ENCODE results near the gene BRD9. TPM values are rescaled to one million over a fixed set of nuclear protein-coding genes. Genes with fewer than 3 reads are reported as not detected.

BRD9 gene
- total RNA-seq, 2 donors from 2014 or later = 17.9 to 46.2 TPM

- H3K27ac ChIP-seq = no peak overlapping the region
- intact Hi-C loops (cut with DNase I) = no loop called here
- TF ChIP-seq POLR2AphosphoS5 (IDR thresholded peaks at IDR 0.05) (no peak), POLR2A (IDR thresholded peaks at IDR 0.05) (no peak), CTCF (IDR thresholded peaks at IDR 0.05) (no peak)
- DNase-seq (ENCODE audit: low spot score) = no peak
- WGBS = 86% methylated on average over 15 of the region's 16 CpGs
- H3K9me3 ChIP-seq = no peaks in the 10 kb centered on the region
- peaks cover 5 to 8% of the 10 kb centered on the region in 2 donors for H3K36me3 ChIP-seq
- H3K4me3 ChIP-seq = no peak overlapping the region
- no peaks in the 10 kb centered on the region for H3K4me1 ChIP-seq (replicated peaks)
- H3K27me3 ChIP-seq (replicated peaks; ENCODE audit: insufficient read depth) = no peaks in the 10 kb centered on the region
Measured at GRCh38 chr5:863244-863805, 29.3 kb downstream of the BRD9 start.

GRCh38 chr5:862367-863243 lies 30.0 kb downstream of the BRD9 start:
- no peak overlapping the region for H3K27ac ChIP-seq
- H3K9me3 ChIP-seq = no peaks in the 10 kb centered on the region
- WGBS = 82% methylated on average over 24 of the region's 25 CpGs
- no peak overlapping the region for H3K4me3 ChIP-seq
- no peak for DNase-seq (ENCODE audit: low spot score)
- H3K4me1 ChIP-seq (replicated peaks) = no peaks in the 10 kb centered on the region
- no peaks in the 10 kb centered on the region for H3K27me3 ChIP-seq (replicated peaks; ENCODE audit: insufficient read depth)
- no peak for TF ChIP-seq POLR2AphosphoS5 (IDR thresholded peaks at IDR 0.05)
- no peak for TF ChIP-seq CTCF (IDR thresholded peaks at IDR 0.05)
- no peak for TF ChIP-seq POLR2A (IDR thresholded peaks at IDR 0.05)
- intact Hi-C loops (cut with DNase I) = no loop called here
- H3K36me3 ChIP-seq = peaks cover 0 to 8% of the 10 kb centered on the region in 2 donors

- 71% methylated on average over 22 of the region's 22 CpGs for WGBS
- no peaks in the 10 kb centered on the region for H3K9me3 ChIP-seq
- no peaks in the 10 kb centered on the region for H3K27me3 ChIP-seq (replicated peaks; ENCODE audit: insufficient read depth)
- no peak overlapping the region for H3K4me3 ChIP-seq
- H3K27ac ChIP-seq = no peak overlapping the region
- H3K4me1 ChIP-seq (replicated peaks) = no peaks in the 10 kb centered on the region
- H3K36me3 ChIP-seq = peaks cover 0 to 8% of the 10 kb centered on the region in 2 donors
- DNase-seq (ENCODE audit: low spot score) = no peak
- TF ChIP-seq POLR2A (IDR thresholded peaks at IDR 0.05) (no peak), CTCF (IDR thresholded peaks at IDR 0.05) (no peak), POLR2AphosphoS5 (IDR thresholded peaks at IDR 0.05) (no peak)
- intact Hi-C loops (cut with DNase I) = no loop called here
Measured at GRCh38 chr5:861442-862366, 30.9 kb downstream of the BRD9 start.

GRCh38 chr5:860506-861150 lies 32.0 kb downstream of the BRD9 start:
- intact Hi-C loops (cut with DNase I) = no loop called here
- H3K36me3 ChIP-seq = peaks cover 0 to 8% of the 10 kb centered on the region in 2 donors
- TF ChIP-seq CTCF (IDR thresholded peaks at IDR 0.05) (no peak), POLR2AphosphoS5 (IDR thresholded peaks at IDR 0.05) (no peak), POLR2A (IDR thresholded peaks at IDR 0.05) (no peak)
- 94% methylated on average over 15 of the region's 15 CpGs for WGBS
- DNase-seq (ENCODE audit: low spot score) = no peak
- H3K4me3 ChIP-seq = no peak overlapping the region
- no peaks in the 10 kb centered on the region for H3K9me3 ChIP-seq
- no peaks in the 10 kb centered on the region for H3K27me3 ChIP-seq (replicated peaks; ENCODE audit: insufficient read depth)
- H3K27ac ChIP-seq = no peak overlapping the region
- no peaks in the 10 kb centered on the region for H3K4me1 ChIP-seq (replicated peaks)

All from prostate gland (tissue), 2 donors.